WTC11 (cell line): ENCODE data around the gene NENF. TPM values are rescaled to one million over a fixed set of nuclear protein-coding genes. Genes with fewer than 3 reads are reported as not detected.

Source experiments
- ATAC-seq: fragments of 200-7000 bp; cut with Tn5 transposase; 2 replicates; pipeline ENCODE4 v1.10.0; 2021; ENCODE audit warnings: mild to moderate bottlenecking, moderate library complexity
- CTCF ChIA-PET: fragments of 300-600 bp; sonication (Branson Sonifier 250); formaldehyde crosslinking; loops from one replicate; lab custom pipeline; 2021; ENCODE audit warnings: antibody characterized with exemption; lab: Charles Lee
- POLR2A ChIA-PET: fragments of 350-600 bp; sonication (Branson Sonifier 250); formaldehyde crosslinking; loops from one replicate; lab custom pipeline; 2021; ENCODE audit warnings: antibody characterized with exemption; lab: Charles Lee
- DNase-seq: peaks from one replicate; pipeline ENCODE4 v3.0.0; 2021; ENCODE audit warnings: low spot score
- H3K27ac Mint-ChIP-seq: 2 replicates; pipeline ENCODE4 v1.8.0; 2021; ENCODE audit warnings: mixed read lengths
- H3K27me3 Mint-ChIP-seq: 2 replicates; pipeline ENCODE4 v1.8.0; 2021; ENCODE audit warnings: low read depth, mild to moderate bottlenecking, moderate library complexity, mixed read lengths
- H3K36me3 Mint-ChIP-seq: 2 replicates; pipeline ENCODE4 v1.8.0; 2021; ENCODE audit warnings: mixed read lengths
- H3K4me1 Mint-ChIP-seq: 2 replicates; pipeline ENCODE4 v1.8.0; 2022; ENCODE audit warnings: mixed read lengths
- H3K4me3 Mint-ChIP-seq: 2 replicates; pipeline ENCODE4 v1.8.0; 2021; ENCODE audit warnings: mild to moderate bottlenecking, moderate library complexity, mixed read lengths
- H3K9me3 Mint-ChIP-seq: 2 replicates; pipeline ENCODE4 v1.8.0; 2021; ENCODE audit warnings: mixed read lengths
- AFF4 ChIP-seq: sonication (generic); formaldehyde crosslinking; IDR thresholded peaks from 2 replicates; pipeline ENCODE4 v1.8.1; 2023; ENCODE audit warnings: mild to moderate bottlenecking, missing genetic modification reagents, borderline replicate concordance
- ARID4B ChIP-seq: sonication (generic); formaldehyde crosslinking; IDR thresholded peaks from 2 replicates; pipeline ENCODE4 v1.8.0; 2023; ENCODE audit warnings: missing genetic modification reagents, mild to moderate bottlenecking, borderline replicate concordance
- ATF6 ChIP-seq: sonication (generic); formaldehyde crosslinking; IDR thresholded peaks from 2 replicates; pipeline ENCODE4 v1.8.1; 2023; ENCODE audit warnings: mild to moderate bottlenecking, missing genetic modification reagents
- FOXP1 ChIP-seq: sonication (generic); formaldehyde crosslinking; IDR thresholded peaks from 2 replicates; pipeline ENCODE4 v1.8.0; 2022; ENCODE audit warnings: missing genetic modification reagents, mild to moderate bottlenecking, moderate library complexity, borderline replicate concordance
- GTF2I ChIP-seq: fragments of 250-450 bp; sonication (Bioruptor Pico); conservative IDR thresholded peaks from 2 replicates; pipeline ENCODE4 v1.4.0; 2021; ENCODE audit warnings: mild to moderate bottlenecking
- MXD4 ChIP-seq: fragments of 250-450 bp; sonication (Bioruptor Pico); IDR thresholded peaks from 2 replicates; pipeline ENCODE4 v1.8.0; 2021; ENCODE audit warnings: mild to moderate bottlenecking, moderate library complexity, borderline replicate concordance
- MYBL2 ChIP-seq: sonication (generic); formaldehyde crosslinking; IDR thresholded peaks from 2 replicates; pipeline ENCODE4 v1.8.1; 2023; ENCODE audit warnings: mild to moderate bottlenecking, moderate library complexity, missing genetic modification reagents
- NFATC4 ChIP-seq: fragments of 250-450 bp; sonication (Bioruptor Pico); IDR thresholded peaks from 2 replicates; pipeline ENCODE4 v1.9.0; 2021; ENCODE audit warnings: mild to moderate bottlenecking
- NFE2L1 ChIP-seq: sonication (generic); formaldehyde crosslinking; IDR thresholded peaks from 2 replicates; pipeline ENCODE4 v1.8.1; 2023; ENCODE audit warnings: missing genetic modification reagents
- NR3C1 ChIP-seq: sonication (generic); formaldehyde crosslinking; conservative IDR thresholded peaks from 2 replicates; pipeline ENCODE4 v1.8.1; 2023; ENCODE audit warnings: low read depth, mild to moderate bottlenecking, missing genetic modification reagents
- SMAD4 ChIP-seq: sonication (generic); formaldehyde crosslinking; IDR thresholded peaks from 2 replicates; pipeline ENCODE4 v1.8.0; 2022; ENCODE audit warnings: mild to moderate bottlenecking, missing genetic modification reagents
- TCF7 ChIP-seq: sonication (generic); formaldehyde crosslinking; IDR thresholded peaks from 2 replicates; pipeline ENCODE4 v1.8.0; 2022; ENCODE audit warnings: mild to moderate bottlenecking, low read depth, missing genetic modification reagents, moderate library complexity
- ZNF121 ChIP-seq: sonication (generic); formaldehyde crosslinking; IDR thresholded peaks from 2 replicates; pipeline ENCODE4 v1.8.0; 2023; ENCODE audit warnings: missing genetic modification reagents
- ZNF219 ChIP-seq: sonication (generic); formaldehyde crosslinking; IDR thresholded peaks from 2 replicates; pipeline ENCODE4 v1.8.0; 2023; ENCODE audit warnings: missing genetic modification reagents, mild to moderate bottlenecking, borderline replicate concordance
- ZNF232 ChIP-seq: sonication (generic); formaldehyde crosslinking; IDR thresholded peaks from 2 replicates; pipeline ENCODE4 v1.8.0; 2022; ENCODE audit warnings: mild to moderate bottlenecking, missing genetic modification reagents
- ZNF263 ChIP-seq: sonication (generic); formaldehyde crosslinking; IDR thresholded peaks from 2 replicates; pipeline ENCODE4 v1.8.1; 2022; ENCODE audit warnings: low read depth, mild to moderate bottlenecking, moderate library complexity, missing genetic modification reagents
- total RNA-seq: library from RNA; stranded (reverse); gene quantifications from 3 replicates; pipeline ENCODE4 v1.2.3, GENCODE V29; 2021
- TF ChIP-seq, protein P1 (sequence below): sonication (generic); formaldehyde crosslinking; IDR thresholded peaks from 2 replicates; pipeline ENCODE4 v1.8.1; 2022; ENCODE audit warnings: missing genetic modification reagents, borderline replicate concordance

NENF gene
- total RNA-seq, 1 experiment from 2014 or later = 27.3 TPM

DNA sequence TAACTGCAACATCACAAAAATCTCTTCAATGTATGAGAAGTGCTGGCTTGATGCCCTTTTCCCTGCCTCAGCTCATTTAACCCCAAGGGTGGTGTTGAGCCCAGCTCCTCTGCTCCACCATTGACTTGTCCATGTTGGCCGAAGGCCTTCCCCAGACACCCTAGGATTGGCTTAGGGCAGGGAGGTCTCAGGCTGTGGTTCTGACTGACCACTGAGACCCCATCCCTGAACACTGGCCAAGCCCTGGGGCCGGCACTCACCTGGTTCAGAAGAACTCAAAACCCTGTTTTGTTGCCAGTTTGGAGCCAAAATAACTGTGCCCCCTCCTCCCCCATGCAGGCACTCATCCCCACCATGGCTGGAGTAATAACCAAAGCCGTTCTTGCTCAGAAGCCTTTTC lies 38.6 kb downstream of the NENF start:
- peaks cover 18% of the 10 kb centered on the region for H3K4me1 Mint-ChIP-seq
- ATAC-seq (no peak), DNase-seq (no peak)
- H3K27me3 Mint-ChIP-seq = no peaks in the 10 kb centered on the region; the same call in none of the 2 replicates
- H3K4me3 Mint-ChIP-seq = no peak overlapping the region
- H3K27ac Mint-ChIP-seq = no peak overlapping the region
- H3K36me3 Mint-ChIP-seq = no peaks in the 10 kb centered on the region
- CTCF ChIA-PET = interaction anchor here (1.3 to 2.3 kb wide), 3 partner anchors 14 to 16 kb away, joined by 5 to 14 read pairs (median 5); no protein-coding TSS in a partner anchor
- H3K9me3 Mint-ChIP-seq = no peaks in the 10 kb centered on the region
- POLR2A ChIA-PET = no interaction called here
- TF ChIP-seq GTF2I (no peak), MYBL2 (CRISPR knock-in tag) (no peak), TCF7 (CRISPR knock-in tag) (no peak), AFF4 (no peak), ZNF219 (CRISPR knock-in tag) (no peak), SMAD4 (CRISPR knock-in tag) (no peak), NR3C1 (no peak), ATF6 (no peak), FOXP1 (CRISPR knock-in tag) (no peak)
- TF ChIP-seq, protein P1, sequence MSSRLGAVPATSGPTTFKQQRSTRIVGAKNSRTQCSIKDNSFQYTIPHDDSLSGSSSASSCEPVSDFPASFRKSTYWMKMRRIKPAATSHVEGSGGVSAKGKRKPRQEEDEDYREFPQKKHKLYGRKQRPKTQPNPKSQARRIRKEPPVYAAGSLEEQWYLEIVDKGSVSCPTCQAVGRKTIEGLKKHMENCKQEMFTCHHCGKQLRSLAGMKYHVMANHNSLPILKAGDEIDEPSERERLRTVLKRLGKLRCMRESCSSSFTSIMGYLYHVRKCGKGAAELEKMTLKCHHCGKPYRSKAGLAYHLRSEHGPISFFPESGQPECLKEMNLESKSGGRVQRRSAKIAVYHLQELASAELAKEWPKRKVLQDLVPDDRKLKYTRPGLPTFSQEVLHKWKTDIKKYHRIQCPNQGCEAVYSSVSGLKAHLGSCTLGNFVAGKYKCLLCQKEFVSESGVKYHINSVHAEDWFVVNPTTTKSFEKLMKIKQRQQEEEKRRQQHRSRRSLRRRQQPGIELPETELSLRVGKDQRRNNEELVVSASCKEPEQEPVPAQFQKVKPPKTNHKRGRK (CRISPR knock-in tag) = no peak

DNA sequence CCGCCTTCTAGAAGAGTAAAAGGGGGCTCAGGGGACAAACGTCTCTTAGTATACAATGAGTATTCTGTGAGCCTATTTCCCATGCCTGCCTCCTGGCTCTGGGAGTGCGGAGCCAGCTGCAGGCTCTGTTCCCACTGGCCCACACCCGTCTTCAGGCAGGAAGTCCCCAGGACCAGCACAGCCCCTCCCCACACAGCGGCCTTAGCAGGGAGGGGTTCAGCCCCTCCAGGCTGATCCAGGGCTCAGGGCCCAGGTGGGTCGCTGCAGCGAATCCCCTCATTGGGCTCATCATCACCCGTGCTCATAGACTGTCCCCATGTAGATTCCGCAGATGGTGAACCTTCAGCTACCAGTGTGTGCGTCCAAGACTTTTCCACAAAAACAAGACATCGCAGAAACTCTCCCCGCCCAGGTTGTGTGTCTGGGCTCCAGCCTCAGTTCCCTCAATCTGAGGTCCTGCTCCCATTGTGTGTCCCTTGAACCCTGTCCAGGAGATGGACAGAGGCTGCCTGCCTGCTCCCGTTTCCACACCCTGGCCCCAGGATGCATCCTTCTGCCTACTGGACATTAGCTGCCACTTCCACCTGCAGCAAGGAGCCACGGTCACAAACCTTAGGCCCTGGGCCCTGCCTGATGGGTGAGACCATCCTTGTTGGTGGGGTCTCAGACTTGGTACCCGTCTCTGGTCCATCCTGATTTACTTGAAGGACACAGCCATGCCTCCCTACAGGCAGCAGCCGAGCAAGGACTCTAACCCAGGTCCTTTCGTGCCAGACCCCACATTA lies 39.4 kb downstream of the NENF start:
- ChIA-PET POLR2A (no interaction called here), CTCF (interaction anchor here (1.7 kb wide), 1 partner anchor 15 kb away, joined by 5 read pairs; no protein-coding TSS in a partner anchor)
- peaks cover 10% of the 10 kb centered on the region for H3K4me1 Mint-ChIP-seq
- no peak overlapping the region for H3K4me3 Mint-ChIP-seq
- no peaks in the 10 kb centered on the region for H3K9me3 Mint-ChIP-seq
- H3K27ac Mint-ChIP-seq = no peak overlapping the region
- H3K36me3 Mint-ChIP-seq = no peaks in the 10 kb centered on the region
- no peaks in the 10 kb centered on the region; the same call in none of the 2 replicates for H3K27me3 Mint-ChIP-seq
- TF ChIP-seq NFATC4 (CRISPR knock-in tag) (no peak), ZNF232 (CRISPR knock-in tag) (no peak), FOXP1 (CRISPR knock-in tag) (no peak), ZNF121 (CRISPR knock-in tag) (no peak), MXD4 (CRISPR knock-in tag) (no peak), TCF7 (CRISPR knock-in tag) (no peak)
- DNase-seq (no peak), ATAC-seq (no peak)

DNA sequence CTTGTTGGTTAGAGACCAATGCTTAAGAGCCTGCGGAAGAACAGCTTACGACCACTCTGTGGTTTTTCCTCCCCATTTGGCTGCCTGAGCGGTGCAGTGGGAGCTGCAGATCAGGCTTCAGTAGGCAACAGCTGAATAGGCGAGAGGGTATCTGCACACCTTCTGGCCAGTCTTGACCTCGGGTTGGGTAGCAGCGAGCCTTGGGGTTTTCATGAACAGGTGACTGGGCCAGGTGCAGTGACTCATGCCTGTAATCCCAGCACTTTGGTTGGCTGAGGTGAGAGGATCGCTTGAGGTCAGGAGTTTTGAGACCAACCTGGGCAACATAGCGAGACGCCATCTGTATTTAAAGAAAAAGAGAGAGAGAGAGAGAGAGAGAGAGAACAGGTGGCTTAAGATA lies 41.0 kb downstream of the NENF start:
- DNase-seq (no peak), ATAC-seq (no peak)
- Mint-ChIP-seq H3K4me3 (no peak overlapping the region), H3K4me1 (peaks cover 3% of the 10 kb centered on the region), H3K9me3 (no peaks in the 10 kb centered on the region), H3K27me3 (no peaks in the 10 kb centered on the region; the same call in 1 of the 2 replicates), H3K36me3 (no peaks in the 10 kb centered on the region), H3K27ac (no peak overlapping the region)
- ChIA-PET POLR2A (no interaction called here), CTCF (interaction anchor here (0.6 to 1.6 kb wide), 3 partner anchors 18 to 191 kb away, joined by 3 to 6 read pairs (median 5); partner anchors contain the start of gene ATF3)
- TF ChIP-seq ARID4B (CRISPR knock-in tag) = no peak
- TF ChIP-seq NFE2L1 = no peak
- no peak for TF ChIP-seq ZNF263 (CRISPR knock-in tag)
